Measurements from ENCODE around the gene ANGPTL2. TPM values are rescaled to one million over a fixed set of nuclear protein-coding genes. Genes with fewer than 3 reads are reported as not detected.

The ANGPTL2 gene
- total RNA-seq, 2 donors from 2014 or later: 2.7 to 15.1 TPM

DNA sequence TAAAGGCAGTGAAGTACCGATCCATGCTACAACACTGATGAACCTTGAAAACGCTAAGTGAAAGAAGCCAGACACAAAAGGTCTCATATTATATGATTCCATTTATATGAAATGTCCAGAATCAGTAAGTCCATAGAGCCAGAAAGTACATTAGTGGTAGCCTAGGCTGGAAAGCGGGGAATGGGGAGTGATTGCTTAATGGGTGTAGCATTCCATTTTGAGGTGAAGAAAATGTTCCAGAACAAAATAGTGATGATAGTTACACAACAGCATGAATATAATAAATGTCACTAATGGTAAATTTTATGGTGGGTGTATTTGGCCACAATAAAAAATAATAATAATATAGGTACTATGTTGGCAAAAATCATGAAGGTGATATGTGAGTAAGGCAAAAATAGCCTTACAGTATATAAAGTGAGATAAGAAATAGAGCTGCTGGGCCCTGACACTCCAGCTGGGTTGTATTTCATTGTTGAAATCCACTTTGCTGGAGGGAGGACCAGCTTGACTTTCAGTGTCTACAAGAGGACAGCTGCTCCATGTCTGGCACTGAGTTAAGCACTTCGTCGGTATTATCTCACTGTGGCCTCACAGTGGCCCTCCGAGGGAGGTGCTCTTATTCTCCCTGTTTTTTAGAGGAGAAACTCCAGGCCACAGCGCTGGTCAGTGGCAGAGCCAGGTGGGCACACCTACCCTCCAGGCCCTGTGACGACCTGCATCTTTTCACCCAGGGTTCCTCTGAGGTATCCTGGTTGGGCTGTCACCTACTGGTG is 22.4 kb upstream of the ANGPTL2 start:
- peak; percentile 41 for DNase-seq
- Histone ChIP-seq H3K4me1 (no peaks in the 10 kb centered on the region), H3K36me3 (no peaks in the 10 kb centered on the region), H3K9me3 (no peaks in the 10 kb centered on the region), H3K27ac (no peak overlapping the region), H3K4me3 (no peak overlapping the region), H3K9ac (ENCODE audit: low read depth in 2 of 2, low read length in 2 of 2) (no peak overlapping the region), H3K27me3 (no peaks in the 10 kb centered on the region)
- intact Hi-C loops (cut with DNase I): no loop called here
- TF ChIP-seq, protein P1, sequence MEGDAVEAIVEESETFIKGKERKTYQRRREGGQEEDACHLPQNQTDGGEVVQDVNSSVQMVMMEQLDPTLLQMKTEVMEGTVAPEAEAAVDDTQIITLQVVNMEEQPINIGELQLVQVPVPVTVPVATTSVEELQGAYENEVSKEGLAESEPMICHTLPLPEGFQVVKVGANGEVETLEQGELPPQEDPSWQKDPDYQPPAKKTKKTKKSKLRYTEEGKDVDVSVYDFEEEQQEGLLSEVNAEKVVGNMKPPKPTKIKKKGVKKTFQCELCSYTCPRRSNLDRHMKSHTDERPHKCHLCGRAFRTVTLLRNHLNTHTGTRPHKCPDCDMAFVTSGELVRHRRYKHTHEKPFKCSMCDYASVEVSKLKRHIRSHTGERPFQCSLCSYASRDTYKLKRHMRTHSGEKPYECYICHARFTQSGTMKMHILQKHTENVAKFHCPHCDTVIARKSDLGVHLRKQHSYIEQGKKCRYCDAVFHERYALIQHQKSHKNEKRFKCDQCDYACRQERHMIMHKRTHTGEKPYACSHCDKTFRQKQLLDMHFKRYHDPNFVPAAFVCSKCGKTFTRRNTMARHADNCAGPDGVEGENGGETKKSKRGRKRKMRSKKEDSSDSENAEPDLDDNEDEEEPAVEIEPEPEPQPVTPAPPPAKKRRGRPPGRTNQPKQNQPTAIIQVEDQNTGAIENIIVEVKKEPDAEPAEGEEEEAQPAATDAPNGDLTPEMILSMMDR (IDR thresholded peaks at IDR 0.05): no peak

DNA sequence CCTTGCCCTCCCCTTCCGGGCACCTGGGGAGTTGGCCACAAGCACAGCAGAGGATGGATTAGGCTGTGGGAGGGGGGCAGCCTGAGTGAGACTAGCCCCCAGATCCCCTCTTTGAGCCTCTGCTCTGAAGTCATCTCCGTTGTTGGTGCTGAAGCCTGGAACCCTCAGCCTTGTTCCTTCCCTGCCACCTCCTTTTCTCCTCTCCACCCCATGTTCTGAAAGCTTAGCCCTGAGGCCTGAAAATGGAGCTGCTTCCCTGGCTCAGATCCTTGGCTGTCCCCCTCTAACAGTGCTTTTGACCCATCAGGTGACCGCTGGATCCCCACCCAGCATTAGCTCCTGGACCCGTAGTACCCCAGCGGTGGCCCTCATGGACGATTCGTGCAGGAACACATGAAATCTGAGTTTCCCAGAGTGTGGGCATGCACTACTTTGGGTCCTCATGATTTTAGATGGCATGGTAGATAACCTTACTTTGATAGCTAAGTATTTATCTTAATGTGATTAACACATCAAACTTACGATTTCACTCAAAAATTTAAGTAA is 21.6 kb upstream of the ANGPTL2 start:
- intact Hi-C loops (cut with DNase I): no loop called here
- no peak overlapping the region for H3K4me3 ChIP-seq
- TF ChIP-seq, protein P1 (IDR thresholded peaks at IDR 0.05): no peak
- no peaks in the 10 kb centered on the region for H3K4me1 ChIP-seq
- H3K9ac ChIP-seq (ENCODE audit: low read depth in 2 of 2, low read length in 2 of 2): no peak overlapping the region
- no peak overlapping the region for H3K27ac ChIP-seq
- peak; percentile 9 for DNase-seq
- no peaks in the 10 kb centered on the region for H3K27me3 ChIP-seq
- no peaks in the 10 kb centered on the region for H3K9me3 ChIP-seq
- H3K36me3 ChIP-seq: no peaks in the 10 kb centered on the region

DNA sequence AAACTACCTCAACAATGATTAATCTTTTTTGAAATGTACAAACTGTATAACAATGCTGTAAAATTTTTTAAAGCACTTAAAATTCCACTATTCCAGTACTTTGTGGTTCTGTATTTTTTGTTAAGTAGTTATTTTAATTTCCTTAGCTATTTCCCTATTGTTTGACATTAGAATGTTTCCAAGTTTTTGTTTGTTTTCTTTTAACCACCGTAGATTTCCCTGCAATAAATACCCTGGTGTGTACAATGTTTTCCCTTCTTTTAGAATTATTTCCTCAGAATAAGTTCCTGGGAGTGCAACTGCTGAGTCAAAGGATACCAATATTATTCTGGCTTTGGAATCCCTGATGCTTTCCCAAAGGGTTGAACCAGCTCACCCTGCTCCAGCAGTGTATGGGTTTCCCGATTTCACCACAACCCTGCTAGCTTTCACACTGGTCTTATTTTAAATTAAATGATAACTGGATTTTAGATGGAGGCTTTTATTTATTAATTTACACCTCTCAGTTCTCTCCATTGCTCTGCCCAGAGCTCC is 20.6 kb upstream of the ANGPTL2 start:
- Histone ChIP-seq H3K36me3 (no peaks in the 10 kb centered on the region), H3K27ac (no peak overlapping the region), H3K4me3 (no peak overlapping the region), H3K9me3 (no peaks in the 10 kb centered on the region), H3K4me1 (no peaks in the 10 kb centered on the region), H3K9ac (ENCODE audit: low read depth in 2 of 2, low read length in 2 of 2) (no peak overlapping the region), H3K27me3 (no peaks in the 10 kb centered on the region)
- TF ChIP-seq, protein P1 (IDR thresholded peaks at IDR 0.05): no peak
- peak; percentile 10 for DNase-seq
- intact Hi-C loops (cut with DNase I): no loop called here

DNA sequence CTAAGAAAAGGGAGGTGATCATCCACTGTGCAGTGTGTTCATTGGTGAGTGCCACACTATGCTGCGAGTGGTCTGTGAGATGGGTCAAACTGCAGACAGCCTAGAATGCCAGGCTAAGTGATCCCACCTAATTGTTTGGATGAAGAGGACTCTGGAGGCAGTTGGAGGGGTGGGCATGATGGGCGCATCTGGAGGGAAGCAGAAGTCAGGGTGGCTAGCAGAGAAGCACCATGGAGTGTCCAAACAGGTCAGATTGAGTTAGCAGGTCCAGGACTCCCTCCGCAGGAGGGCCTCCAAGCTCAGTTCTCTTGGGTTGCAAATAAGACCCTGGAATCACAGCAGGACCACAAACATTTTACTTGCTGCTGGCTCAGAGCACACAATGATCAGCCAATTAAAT is 19.9 kb upstream of the ANGPTL2 start:
- Histone ChIP-seq H3K27me3 (no peaks in the 10 kb centered on the region), H3K4me3 (no peak overlapping the region), H3K4me1 (no peaks in the 10 kb centered on the region), H3K9me3 (no peaks in the 10 kb centered on the region), H3K9ac (ENCODE audit: low read depth in 2 of 2, low read length in 2 of 2) (no peak overlapping the region), H3K36me3 (no peaks in the 10 kb centered on the region), H3K27ac (no peak overlapping the region)
- TF ChIP-seq, protein P1 (IDR thresholded peaks at IDR 0.05): no peak
- DNase-seq: peak; percentile 8
- intact Hi-C loops (cut with DNase I): no loop called here

DNA sequence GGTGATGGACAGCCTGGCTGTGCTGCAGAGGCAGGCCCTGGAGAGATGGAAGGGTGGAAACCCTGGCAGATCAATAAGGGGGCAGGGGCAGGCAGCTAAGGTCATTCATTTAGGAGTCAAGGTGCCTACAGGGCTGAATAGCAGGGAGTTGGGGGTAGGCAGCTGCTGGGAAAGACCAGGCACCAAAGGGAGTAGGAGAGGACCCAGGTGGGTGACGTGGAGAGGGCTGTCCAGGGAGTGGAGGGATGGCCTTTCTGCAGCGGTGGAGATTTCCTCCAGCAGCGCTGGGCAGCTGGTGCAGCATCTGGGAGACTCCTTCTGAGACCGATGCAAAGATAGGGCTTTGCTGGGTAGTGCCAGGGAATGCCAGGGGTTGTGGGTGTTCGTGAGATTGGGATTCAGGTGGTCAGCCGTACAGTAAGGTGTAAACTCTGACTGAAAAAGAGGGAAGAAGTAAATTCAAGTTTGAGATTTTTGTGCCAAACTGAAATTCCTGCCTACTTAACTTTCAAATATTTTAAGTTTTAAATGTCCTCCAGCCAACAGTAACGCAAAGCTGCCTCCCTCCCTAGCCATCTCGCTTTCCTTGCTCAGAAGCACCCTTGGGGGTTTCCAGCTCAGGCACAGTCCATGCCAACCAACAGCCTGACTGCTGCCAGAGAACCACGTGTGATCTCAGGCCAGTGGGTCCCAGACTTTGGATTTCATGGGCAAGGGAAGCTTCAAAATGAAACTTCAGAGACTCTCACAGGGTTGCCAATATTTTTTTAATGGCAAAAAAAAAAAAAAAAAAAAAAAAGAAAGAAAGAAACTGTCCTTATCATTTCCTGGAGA is 18.6 kb upstream of the ANGPTL2 start:
- TF ChIP-seq, protein P1 (IDR thresholded peaks at IDR 0.05): no peak
- no peak overlapping the region for H3K27ac ChIP-seq
- H3K4me1 ChIP-seq: no peaks in the 10 kb centered on the region
- H3K36me3 ChIP-seq: no peaks in the 10 kb centered on the region
- intact Hi-C loops (cut with DNase I): no loop called here
- DNase-seq: peak; percentile 6
- no peaks in the 10 kb centered on the region for H3K9me3 ChIP-seq
- H3K27me3 ChIP-seq: no peaks in the 10 kb centered on the region
- no peak overlapping the region for H3K9ac ChIP-seq (ENCODE audit: low read depth in 2 of 2, low read length in 2 of 2)
- no peak overlapping the region for H3K4me3 ChIP-seq

All from colonic mucosa (tissue), 4 donors.